Measurements from ENCODE around the gene ZNF622.

DNA sequence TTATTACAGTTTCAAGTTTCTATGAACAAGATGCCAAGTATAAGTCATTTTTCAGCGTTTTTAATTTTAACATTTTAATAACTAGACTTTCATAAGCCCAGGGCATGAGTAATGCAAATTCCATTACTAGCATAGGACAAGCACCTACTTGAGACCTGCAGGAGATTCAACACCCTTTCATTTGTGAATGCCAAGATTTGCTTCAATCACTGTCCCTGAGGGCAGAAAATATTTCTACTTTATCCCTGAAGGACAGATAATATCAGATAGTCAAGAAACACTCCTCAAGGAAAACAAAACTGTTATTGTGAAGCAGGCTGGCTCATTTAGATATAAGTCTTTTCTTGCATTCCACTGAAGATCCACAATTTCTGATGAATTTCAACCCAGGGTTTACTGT is 27.7 kb upstream of the ZNF622 start:
- TF ChIP-seq, protein P1, sequence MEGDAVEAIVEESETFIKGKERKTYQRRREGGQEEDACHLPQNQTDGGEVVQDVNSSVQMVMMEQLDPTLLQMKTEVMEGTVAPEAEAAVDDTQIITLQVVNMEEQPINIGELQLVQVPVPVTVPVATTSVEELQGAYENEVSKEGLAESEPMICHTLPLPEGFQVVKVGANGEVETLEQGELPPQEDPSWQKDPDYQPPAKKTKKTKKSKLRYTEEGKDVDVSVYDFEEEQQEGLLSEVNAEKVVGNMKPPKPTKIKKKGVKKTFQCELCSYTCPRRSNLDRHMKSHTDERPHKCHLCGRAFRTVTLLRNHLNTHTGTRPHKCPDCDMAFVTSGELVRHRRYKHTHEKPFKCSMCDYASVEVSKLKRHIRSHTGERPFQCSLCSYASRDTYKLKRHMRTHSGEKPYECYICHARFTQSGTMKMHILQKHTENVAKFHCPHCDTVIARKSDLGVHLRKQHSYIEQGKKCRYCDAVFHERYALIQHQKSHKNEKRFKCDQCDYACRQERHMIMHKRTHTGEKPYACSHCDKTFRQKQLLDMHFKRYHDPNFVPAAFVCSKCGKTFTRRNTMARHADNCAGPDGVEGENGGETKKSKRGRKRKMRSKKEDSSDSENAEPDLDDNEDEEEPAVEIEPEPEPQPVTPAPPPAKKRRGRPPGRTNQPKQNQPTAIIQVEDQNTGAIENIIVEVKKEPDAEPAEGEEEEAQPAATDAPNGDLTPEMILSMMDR (IDR thresholded peaks at IDR 0.05; ENCODE audit: low read depth, low read length), result no peak
- TF ChIP-seq EZH2phosphoT487 (IDR thresholded peaks at IDR 0.05; ENCODE audit: low read depth), result no peak
